ENCODE measurements around the gene PRKAR1B.

GRCh38 chr7:761631-762030 lies 34.5 kb upstream of the PRKAR1B start:
- TF ChIP-seq GATA2 (IDR thresholded peaks at IDR 0.05; ENCODE audit: low read depth, low read length) (no peak), GATA3 (IDR thresholded peaks at IDR 0.05; ENCODE audit: low read depth, low read length) (no peak)

Data from SH-SY5Y (cell line).